Stimulated activated CD8-positive, alpha-beta memory T cell treated with anti-CD3 and anti-CD28 coated beads, Interleukin-15, amount 100 ng/mL, for 1 hour (primary cell): ENCODE data around the gene SLCO3A1.
"Not testable (repeated sequence)": the region's sequence is repeated elsewhere in the genome, so short reads cannot be mapped to it uniquely, and the experiment has no call there.

ENCODE experiments used
- DNase-seq: peaks from one replicate; pipeline ENCODE4 v3.0.0-alpha.2; 2020; ENCODE audit warnings: low read depth

The SLCO3A1 gene

GRCh38 chr15:91940496-91941381, 87.2 kb downstream of the SLCO3A1 start:
- DNase-seq = no peak

DNA sequence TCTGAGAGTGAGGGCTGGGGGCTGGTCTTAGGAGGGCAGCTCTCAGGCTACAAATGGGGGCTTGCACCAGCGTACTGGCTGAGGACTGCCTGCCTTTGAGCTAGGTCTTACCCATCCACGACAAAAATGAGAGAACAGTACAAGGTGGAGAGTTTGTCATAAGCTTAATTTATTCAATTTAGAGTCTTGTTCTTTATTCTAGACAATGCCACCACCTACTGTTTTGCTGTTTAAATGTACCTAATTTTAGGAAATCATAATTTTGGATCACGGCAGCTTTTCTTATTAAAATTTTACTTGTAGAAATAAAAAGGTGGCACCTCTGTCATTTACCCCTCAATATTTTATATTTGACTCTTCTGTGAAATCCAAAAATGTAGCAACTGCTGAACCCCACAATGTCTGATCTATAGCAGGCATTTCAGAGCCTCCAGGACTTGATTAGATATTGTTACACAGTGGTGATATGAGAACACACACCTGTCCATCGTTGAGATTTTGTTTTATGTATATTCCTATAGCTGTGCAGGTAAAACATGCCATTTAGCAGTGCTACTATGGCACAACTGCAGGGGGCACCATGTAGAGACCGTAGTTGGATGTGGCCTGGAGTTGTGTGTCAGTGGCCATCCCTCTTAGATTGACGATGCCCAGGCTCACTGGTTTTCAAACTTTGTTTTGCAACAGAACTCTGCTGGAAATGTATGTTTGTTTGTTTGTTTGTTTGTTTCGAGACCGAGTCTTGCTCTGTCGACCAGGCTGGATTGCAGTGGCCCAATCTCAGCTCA, 88.6 kb downstream of the SLCO3A1 start:
- DNase-seq = no peak

DNA sequence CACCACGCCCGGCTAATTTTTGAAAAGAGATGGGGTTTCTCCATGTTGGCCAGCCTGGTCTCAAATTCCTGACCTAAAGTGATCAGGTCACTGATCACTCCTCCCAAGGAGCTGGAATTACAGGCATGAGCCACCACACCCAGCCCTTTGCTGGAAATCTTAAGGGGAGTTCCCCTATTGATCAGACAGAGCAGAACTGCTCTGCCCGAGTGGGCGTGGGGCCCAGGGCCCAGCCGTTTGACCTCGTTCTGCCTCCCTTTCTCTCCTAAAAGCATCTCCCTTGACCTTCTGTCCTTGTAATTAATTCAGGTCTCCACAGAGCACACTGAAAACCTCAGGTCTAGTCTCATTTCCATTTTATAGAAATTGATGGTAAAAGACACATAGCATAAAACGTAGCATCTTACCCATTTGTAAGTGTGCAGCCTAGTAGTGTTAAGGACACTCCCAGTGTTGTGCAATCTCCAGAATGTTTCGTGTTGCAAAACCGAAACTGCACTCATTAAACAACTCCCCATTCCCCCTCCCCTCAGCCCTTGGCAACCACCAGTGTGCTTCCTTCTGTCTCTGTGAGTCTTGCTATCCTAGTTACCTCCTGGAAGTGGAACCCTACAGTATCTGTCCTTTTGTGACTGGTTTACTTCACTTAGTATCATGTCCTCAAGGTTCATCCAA, 89.3 kb downstream of the SLCO3A1 start:
- DNase-seq = no peak

DNA sequence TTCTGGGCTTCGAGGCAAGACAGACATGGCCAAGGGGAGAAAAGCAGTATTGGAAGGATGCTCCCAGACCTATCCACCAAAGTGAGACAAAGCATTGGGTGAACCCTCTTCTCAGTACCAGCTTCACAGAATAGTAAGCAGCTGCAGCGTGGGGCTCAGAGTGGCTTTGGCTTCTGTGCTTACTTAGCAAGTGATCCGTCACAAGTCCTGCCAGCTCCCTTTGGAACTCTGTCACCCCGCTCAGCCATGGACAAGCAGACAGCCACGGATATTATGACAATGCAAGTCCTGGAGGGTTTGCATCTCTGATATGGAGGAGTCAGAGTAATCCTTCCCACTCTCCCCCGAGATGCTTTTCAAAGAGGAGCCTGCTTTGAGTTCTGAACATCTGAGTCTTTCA, 90.8 kb downstream of the SLCO3A1 start:
- no peak for DNase-seq

DNA sequence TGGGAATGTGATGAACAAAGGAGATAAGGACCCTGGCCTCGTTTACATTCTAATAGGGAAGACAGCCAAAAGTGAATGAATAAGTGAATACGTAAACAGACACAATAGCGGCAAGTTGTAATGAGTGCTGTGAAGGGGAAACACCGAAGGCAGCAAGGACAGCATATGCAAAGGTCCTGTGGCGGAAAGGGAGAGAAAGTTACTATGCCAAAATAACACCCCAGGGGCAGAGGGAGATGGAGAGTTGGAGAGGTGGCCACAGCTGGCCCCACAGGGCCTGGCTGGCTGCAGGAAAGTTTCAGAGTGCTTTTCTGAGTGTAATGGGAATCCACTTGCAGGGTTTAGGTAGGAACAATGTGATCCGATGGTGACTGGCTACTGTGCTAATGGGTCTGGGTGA, 91.9 kb downstream of the SLCO3A1 start:
- DNase-seq = no peak

- DNase-seq = no peak
These were observed 92.6 kb downstream of the SLCO3A1 start for GRCh38 chr15:91946075-91946474.

- DNase-seq = no peak
These were observed 93.2 kb downstream of the SLCO3A1 start for GRCh38 chr15:91946581-91947292.

GRCh38 chr15:91947293-91947679, 93.8 kb downstream of the SLCO3A1 start:
- no peak for DNase-seq

- DNase-seq = no peak
These were observed 94.4 kb downstream of the SLCO3A1 start for GRCh38 chr15:91947683-91948608.

GRCh38 chr15:91949361-91949760, 95.9 kb downstream of the SLCO3A1 start:
- no peak for DNase-seq

DNA sequence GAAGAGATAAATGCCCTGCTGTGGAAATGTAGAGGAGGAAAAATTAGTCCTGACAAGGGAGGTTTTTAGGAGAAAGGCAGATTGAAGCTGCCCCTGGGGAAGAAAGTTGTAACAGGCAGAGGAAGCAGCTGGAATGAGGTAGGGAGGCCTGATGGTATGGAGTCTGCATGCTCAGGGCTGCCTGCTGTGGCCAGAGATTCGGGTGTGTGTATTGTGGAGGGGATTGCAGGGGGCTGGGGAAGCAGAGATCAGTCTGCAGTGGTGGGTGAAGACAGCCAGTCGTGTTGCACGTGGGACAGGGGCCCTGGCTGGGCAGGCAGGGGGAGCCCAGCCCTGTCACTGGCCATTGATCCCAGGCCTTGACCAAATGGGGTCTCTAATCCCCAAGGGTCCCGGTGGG, 96.5 kb downstream of the SLCO3A1 start:
- DNase-seq = no peak

DNA sequence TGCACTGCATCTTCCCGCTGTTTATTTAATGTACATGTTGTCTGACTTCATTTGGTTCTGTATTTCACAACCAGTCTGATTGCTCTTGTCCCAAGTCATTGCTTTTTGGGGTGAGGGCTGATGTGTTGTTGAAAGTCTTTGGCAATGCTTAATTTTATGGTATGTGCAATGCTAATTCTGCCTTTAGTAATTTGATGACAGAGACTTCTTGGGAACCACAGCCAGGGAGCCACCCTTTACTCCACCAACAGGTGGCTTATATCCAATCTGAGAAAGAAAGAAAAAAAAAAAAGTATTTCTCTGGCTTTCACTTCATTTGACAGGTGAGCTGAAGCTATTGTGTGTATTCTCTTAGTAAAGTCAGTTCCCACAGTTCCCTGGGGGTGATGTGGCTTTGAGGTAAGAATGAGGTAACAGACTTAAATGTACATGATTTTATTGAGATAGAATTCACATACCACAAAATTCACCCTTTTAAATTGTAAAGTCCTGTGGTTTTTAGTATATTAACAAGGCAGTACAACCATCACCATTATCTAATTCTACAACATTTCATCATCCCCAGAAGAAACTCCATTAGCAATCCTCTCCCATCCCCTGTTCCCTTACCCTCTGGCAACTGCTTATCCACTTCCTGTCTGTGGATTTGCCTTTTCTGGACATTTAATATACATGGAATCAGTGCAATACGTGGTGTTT, 97.3 kb downstream of the SLCO3A1 start:
- no peak for DNase-seq

DNA sequence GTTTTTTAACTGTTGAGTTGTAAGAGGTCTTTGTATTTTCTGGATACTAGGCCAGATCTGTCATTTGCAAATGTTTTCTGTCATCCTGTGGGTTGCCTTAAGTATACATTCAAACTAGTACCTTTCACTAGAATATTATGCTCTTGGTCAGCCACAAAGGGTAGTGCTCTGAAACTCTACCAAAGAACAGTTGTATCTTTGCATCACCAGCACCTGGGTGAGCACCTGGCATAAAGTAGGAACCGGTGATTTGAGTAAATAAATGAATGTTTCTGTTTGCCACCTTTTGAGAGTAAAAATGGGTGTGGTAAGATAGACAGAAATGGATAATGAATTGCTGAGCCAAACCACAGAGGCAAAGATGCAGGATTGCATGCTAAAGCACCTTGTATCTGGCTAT, 98.7 kb downstream of the SLCO3A1 start:
- no peak for DNase-seq

GRCh38 chr15:91953432-91953831, 99.9 kb downstream of the SLCO3A1 start:
- DNase-seq = no peak

GRCh38 chr15:91954292-91954691, 100.8 kb downstream of the SLCO3A1 start:
- no peak for DNase-seq

DNA sequence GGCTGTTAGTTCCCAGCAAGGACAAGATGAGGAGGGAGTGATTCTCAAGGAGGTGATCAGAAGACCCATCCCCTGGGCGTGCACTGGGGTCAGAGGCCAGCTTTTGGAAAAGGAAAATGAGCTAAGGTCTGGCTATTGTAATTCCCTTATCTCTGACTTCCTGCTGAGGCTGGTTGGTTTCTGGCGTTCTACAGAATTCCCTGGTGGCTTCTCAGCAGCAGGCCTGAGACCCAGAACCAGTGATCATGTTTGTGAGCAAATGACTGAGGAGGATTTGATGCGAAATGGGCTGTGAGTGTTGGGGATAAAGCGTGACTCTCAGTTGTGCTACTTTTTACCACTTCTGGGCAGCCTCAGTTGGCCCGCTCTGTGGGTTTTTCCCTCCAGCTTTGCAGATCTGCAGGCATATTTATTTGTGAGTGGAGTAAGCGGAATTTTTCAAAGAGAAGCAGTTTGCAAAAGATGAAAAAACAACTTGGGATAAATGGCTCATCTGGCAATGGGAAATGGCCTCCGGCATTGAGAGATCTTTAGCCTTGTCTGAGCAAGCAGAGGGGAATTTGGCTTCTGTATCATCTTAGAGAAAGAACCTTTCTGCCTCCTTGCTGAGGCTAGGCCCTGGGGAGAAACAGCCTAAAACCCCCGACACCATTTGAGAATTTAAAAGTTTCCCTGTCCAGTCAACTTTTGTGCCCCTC, 102.7 kb downstream of the SLCO3A1 start:
- DNase-seq = no peak

GRCh38 chr15:91961357-91961756, 107.8 kb downstream of the SLCO3A1 start:
- no peak for DNase-seq

- DNase-seq = not testable (repeated sequence)
These were observed 110.2 kb downstream of the SLCO3A1 start for GRCh38 chr15:91963747-91964146.

GRCh38 chr15:91965501-91966193, 112.1 kb downstream of the SLCO3A1 start:
- DNase-seq = no peak
